NCI-H345 treated with DMSO at 0.1 percent for 48 hours (cell line): Measurements from ENCODE around the gene NAMPT.

Experiments used
- DNase-seq: peaks from one replicate; lab custom pipeline; 2025; ENCODE audit not compliant: unreplicated experiment; lab: John Stamatoyannopoulos, UW

NAMPT gene

GRCh38 chr7:106276513-106276912 is 8.3 kb downstream of the NAMPT start:
- DNase-seq: no peak

GRCh38 chr7:106273009-106273668 is 11.6 kb downstream of the NAMPT start:
- DNase-seq: no peak

- no peak for DNase-seq
These were observed 14.4 kb downstream of the NAMPT start for GRCh38 chr7:106270122-106270977.

- no peak for DNase-seq
These were observed 15.4 kb downstream of the NAMPT start for GRCh38 chr7:106269254-106269961.

- no peak for DNase-seq
These were observed 19.6 kb downstream of the NAMPT start for GRCh38 chr7:106265133-106265532.

GRCh38 chr7:106262221-106262881 is 22.4 kb downstream of the NAMPT start:
- DNase-seq: no peak

GRCh38 chr7:106260136-106260561 is 24.6 kb downstream of the NAMPT start:
- no peak for DNase-seq

GRCh38 chr7:106258789-106259188 is 26.0 kb downstream of the NAMPT start:
- no peak for DNase-seq

GRCh38 chr7:106257752-106258151 is 27.0 kb downstream of the NAMPT start:
- no peak for DNase-seq

GRCh38 chr7:106256144-106256543 is 28.6 kb downstream of the NAMPT start:
- no peak for DNase-seq

- DNase-seq: no peak
These were observed 29.5 kb downstream of the NAMPT start for GRCh38 chr7:106255246-106255645.

- DNase-seq: no peak
These were observed 30.2 kb downstream of the NAMPT start for GRCh38 chr7:106254525-106255116.

GRCh38 chr7:106252568-106252967 is 32.2 kb downstream of the NAMPT start:
- no peak for DNase-seq

GRCh38 chr7:106249488-106249887 is 35.3 kb downstream of the NAMPT start:
- DNase-seq: no peak

- DNase-seq: no peak
These were observed 36.2 kb downstream of the NAMPT start for GRCh38 chr7:106248600-106248999.

- no peak for DNase-seq
These were observed 36.9 kb downstream of the NAMPT start for GRCh38 chr7:106247841-106248240.

- no peak for DNase-seq
These were observed 37.7 kb downstream of the NAMPT start for GRCh38 chr7:106246902-106247711.

GRCh38 chr7:106243893-106244292 is 40.9 kb downstream of the NAMPT start:
- DNase-seq: no peak

- no peak for DNase-seq
These were observed 45.4 kb downstream of the NAMPT start for GRCh38 chr7:106239406-106239805.

GRCh38 chr7:106238830-106239229 is 46.0 kb downstream of the NAMPT start:
- DNase-seq: no peak
